Left kidney (tissue), 2 donors: Measurements from ENCODE around the gene IRF5. TPM values are rescaled to one million over a fixed set of nuclear protein-coding genes. Genes with fewer than 3 reads are reported as not detected.
"Not testable (repeated sequence)": the region's sequence is repeated elsewhere in the genome, so short reads cannot be mapped to it uniquely, and the experiment has no call there.

ENCODE experiments used
- DNase-seq: peaks from one replicate; pipeline ENCODE4 v3.0.0-alpha.2; 2013
- polyA plus RNA-seq: library from polyadenylated mRNA; unstranded; fragments of 120-200 nt; gene quantifications from one replicate; pipeline ENCODE4 v1.2.1, GENCODE V29; 2013; ENCODE audit not compliant: insufficient read length

The IRF5 gene
- polyA plus RNA-seq, 1 donor = 8.3 TPM

- DNase-seq = no peak
Observed at GRCh38 chr7:128938544-128939074, 882 bp downstream of the IRF5 start.

DNA sequence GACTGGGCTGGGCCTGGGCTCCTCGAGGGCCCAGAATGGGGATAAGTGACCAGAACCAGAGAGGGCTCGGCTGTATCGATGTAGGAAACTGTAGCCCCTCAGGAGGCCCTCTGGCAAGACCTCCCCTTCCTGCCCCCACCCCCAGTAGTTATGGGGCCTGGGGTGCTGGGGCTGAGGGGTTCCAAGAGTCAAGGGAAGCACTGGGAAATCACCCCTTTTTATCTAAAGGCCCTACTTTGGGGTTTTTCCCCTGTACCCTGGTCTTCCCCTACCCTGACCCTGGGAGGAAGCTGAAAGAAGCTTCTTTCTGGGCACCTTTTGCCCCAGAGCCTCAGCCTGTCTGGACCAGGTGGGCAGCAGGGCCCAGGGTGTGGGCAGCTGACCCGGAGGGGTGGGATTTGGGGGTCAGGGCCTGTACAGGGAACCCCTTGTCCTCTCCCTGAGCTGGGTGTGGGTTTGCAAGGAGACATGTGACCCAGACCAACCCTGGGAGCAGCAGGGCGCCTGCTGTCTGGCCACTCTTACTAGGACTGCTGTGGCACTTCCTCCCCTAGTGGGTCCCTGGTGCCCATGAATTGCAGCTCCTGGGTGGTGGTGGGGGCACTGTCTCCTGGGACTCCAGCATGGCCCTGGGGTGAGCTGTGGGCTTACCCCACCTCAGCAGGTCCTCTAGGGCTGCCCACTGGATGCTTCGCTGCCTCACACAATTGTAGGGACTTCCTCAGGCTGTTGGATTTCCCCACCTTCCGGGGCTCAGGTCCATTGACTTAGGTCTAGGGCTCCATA is 1.5 kb downstream of the IRF5 start:
- no peak for DNase-seq

GRCh38 chr7:128939861-128940410 is 2.2 kb downstream of the IRF5 start:
- no peak for DNase-seq

- no peak for DNase-seq
Observed at GRCh38 chr7:128940494-128941322, 3.0 kb downstream of the IRF5 start.

- DNase-seq = no peak
Observed at GRCh38 chr7:128941323-128941890, 3.7 kb downstream of the IRF5 start.

DNA sequence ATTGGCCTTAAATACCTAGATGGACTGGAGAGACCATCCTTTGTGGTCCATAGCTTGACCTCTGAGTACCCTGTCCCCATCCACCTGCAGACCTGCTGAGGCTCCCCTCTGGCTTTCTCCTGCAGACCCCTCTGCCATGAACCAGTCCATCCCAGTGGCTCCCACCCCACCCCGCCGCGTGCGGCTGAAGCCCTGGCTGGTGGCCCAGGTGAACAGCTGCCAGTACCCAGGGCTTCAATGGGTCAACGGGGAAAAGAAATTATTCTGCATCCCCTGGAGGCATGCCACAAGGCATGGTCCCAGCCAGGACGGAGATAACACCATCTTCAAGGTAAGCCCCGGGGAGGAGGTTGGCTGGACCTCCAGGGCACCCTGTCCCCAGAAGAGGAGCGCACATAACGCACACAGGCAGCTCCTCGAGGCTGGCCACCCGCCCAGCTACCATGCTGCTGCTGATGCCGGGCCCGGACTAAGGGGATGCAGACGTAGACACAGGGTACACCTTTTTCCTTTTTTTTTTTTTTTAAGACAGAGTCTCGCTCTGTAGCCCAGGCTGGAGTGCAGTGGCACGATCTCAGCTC is 4.3 kb downstream of the IRF5 start:
- DNase-seq = no peak

- not testable (repeated sequence) for DNase-seq
Observed at GRCh38 chr7:128943251-128943650, 5.5 kb downstream of the IRF5 start.

GRCh38 chr7:128944487-128945236 is 6.9 kb downstream of the IRF5 start:
- DNase-seq = no peak

DNA sequence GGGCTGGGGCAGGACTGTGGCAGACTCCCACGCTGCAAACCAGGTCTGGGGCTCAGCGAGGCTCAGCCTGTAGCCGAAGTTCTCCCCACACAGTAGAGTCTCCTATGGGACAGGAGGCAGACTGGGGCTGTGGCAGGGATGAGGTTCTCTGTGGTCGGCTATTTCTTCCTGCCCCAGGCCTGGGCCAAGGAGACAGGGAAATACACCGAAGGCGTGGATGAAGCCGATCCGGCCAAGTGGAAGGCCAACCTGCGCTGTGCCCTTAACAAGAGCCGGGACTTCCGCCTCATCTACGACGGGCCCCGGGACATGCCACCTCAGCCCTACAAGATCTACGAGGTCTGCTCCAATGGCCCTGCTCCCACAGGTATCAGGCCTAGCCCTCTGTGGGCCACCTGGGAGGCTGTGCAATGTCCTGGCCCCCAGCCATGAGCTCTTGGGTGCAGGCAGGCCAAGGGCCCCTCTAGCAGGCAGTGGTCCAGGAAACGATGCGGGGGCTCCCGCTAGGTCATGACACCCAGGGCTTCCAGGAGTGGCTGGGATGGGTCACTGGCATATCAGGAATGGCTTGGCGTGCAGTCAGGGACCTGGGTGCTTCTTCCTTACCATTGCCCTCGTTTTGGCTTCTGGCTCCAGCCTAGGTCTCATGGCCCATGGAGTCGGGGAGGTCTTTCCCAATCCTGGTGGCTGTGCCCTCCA is 8.1 kb downstream of the IRF5 start:
- DNase-seq = no peak

- DNase-seq = no peak
Observed at GRCh38 chr7:128946936-128947830, 9.5 kb downstream of the IRF5 start.

DNA sequence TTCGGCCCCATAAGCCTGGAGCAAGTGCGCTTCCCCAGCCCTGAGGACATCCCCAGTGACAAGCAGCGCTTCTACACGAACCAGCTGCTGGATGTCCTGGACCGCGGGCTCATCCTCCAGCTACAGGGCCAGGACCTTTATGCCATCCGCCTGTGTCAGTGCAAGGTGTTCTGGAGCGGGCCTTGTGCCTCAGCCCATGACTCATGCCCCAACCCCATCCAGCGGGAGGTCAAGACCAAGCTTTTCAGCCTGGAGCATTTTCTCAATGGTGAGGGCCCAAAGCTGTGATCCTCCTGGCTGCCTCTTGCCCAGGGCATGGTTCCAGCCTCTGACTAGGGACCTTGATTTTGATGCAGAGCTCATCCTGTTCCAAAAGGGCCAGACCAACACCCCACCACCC is 10.1 kb downstream of the IRF5 start:
- no peak for DNase-seq

GRCh38 chr7:128948312-128948973 is 10.7 kb downstream of the IRF5 start:
- no peak for DNase-seq

DNA sequence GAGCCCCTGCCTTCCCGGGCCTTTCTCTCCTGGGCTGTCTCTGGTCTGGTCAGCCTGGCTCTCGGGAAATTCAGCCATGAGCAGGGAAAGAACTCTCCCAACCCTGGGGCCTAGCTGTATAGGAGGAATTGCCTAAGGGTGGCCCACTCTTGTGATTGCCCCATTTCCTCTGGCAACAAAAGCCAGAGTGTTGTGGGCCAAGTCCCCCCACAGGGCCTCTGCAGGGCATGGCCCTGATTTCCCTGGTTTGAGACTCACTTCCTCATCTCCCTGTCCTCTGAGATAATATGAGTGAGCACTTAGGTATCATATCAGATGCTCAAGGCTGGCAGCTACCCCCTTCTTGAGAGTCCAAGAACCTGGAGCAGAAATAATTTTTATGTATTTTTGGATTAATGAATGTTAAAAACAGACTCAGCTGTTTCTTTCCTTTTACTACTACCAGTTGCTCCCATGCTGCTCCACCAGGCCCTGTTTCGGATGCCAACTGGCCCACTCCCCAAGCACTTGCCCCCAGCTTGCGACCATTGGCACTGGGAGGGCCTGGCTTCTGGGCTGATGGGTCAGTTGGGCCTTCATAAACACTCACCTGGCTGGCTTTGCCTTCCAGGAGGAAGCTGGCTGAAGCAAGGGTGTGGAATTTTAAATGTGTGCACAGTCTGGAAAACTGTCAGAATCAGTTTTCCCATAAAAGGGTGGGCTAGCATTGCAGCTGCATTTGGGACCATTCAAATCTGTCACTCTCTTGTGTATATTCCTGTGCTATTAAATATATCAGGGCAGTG is 11.4 kb downstream of the IRF5 start:
- no peak for DNase-seq

DNA sequence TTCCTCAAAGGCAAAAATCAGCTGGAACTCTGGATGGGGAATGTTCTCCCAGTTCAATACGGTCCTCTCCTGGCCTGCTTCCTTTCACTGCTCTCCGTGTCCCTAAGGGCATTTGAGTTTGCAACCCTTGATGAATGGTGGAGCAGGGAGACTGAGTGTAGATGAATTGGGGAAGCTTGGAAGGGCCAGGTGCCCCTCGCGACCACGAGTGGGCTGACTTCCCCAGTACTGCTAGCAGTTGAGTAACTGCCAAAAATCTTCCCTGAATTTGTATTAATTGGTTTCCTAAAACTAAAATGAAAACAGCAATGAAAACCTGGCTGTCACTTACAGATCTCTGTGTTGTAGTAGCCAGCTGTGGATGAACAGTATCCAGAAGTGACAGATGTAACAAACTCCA is 13.6 kb downstream of the IRF5 start:
- DNase-seq = no peak

DNA sequence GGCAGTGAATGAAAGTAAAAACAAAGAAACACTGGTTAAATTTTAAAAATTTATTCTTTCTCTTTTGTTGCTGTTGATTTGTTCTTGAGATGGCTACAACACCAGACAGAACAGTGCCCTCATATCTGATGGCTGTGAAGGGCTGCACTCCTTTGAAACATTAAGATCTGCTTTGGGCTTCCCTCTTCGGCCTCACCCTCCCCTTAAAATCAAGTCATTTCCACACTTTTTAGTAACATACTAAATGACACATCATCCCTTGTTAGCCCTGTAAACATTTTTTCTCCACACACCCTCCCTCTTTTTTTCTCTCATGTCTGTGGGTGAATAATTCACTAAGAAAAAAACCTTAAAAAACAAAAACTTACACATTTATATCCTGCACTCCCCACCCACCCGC is 16.4 kb downstream of the IRF5 start:
- DNase-seq = no peak

GRCh38 chr7:128954830-128955802 is 17.4 kb downstream of the IRF5 start:
- no peak for DNase-seq

GRCh38 chr7:128955981-128956380 is 18.3 kb downstream of the IRF5 start:
- DNase-seq = no peak
